Mucosa of rectum (tissue), 2 donors: ENCODE measurements around the gene KPNA3.
"Not testable (repeated sequence)": the region's sequence is repeated elsewhere in the genome, so short reads cannot be mapped to it uniquely, and the experiment has no call there.

Source experiments
- H3K27ac ChIP-seq, 2 donors: one replicate each; pipeline ENCODE4 v1.7.0; 2013; ENCODE audit warnings: inconsistent platforms in 2 of 2, low read depth in 2 of 2, low read length in 2 of 2
- H3K27me3 ChIP-seq, 2 donors: one replicate each; pipeline ENCODE4 v1.7.0; 2013; ENCODE audit warnings: low read length in 2 of 2; ENCODE audit not compliant: control insufficient read depth in 2 of 2, insufficient read depth in 2 of 2
- H3K36me3 ChIP-seq, 2 donors: one replicate each; pipeline ENCODE4 v1.7.0; 2013; ENCODE audit warnings: low read length in 2 of 2; ENCODE audit not compliant: control insufficient read depth in 2 of 2, insufficient read depth in 2 of 2
- H3K4me1 ChIP-seq, 2 donors: one replicate each; pipeline ENCODE4 v1.7.0; 2013; ENCODE audit warnings: low read length in 2 of 2, mild to moderate bottlenecking in 1 of 2; ENCODE audit not compliant: control insufficient read depth in 2 of 2, insufficient read depth in 2 of 2
- H3K4me3 ChIP-seq, 2 donors: one replicate each; pipeline ENCODE4 v1.7.0; 2013; ENCODE audit warnings: low read length in 2 of 2
- H3K9ac ChIP-seq, 2 donors: one replicate each; pipeline ENCODE4 v1.7.0; 2013; ENCODE audit warnings: low read length in 2 of 2, low read depth in 1 of 2, mild to moderate bottlenecking in 1 of 2
- H3K9me3 ChIP-seq, 2 donors: one replicate each; pipeline ENCODE4 v1.7.0; 2013; ENCODE audit warnings: low read length in 2 of 2; ENCODE audit not compliant: control insufficient read depth in 2 of 2
- donor health status: healthy.
- donor health status: Normal muscosa, but diverticular disease.

KPNA3 gene

GRCh38 chr13:49716615-49717014 is 75.9 kb downstream of the KPNA3 start:
- Histone ChIP-seq H3K27me3 (no peaks in the 10 kb centered on the region), H3K36me3 (peaks cover 21 to 29% of the 10 kb centered on the region in 2 donors), H3K4me1 (no peaks in the 10 kb centered on the region), H3K9ac (no peak overlapping the region), H3K4me3 (no peak overlapping the region), H3K27ac (no peak overlapping the region), H3K9me3 (peaks cover 0 to 3% of the 10 kb centered on the region in 2 donors)

GRCh38 chr13:49714757-49715156 is 77.7 kb downstream of the KPNA3 start:
- H3K27ac ChIP-seq, result no peak overlapping the region
- no peaks in the 10 kb centered on the region for H3K27me3 ChIP-seq
- no peak overlapping the region for H3K9ac ChIP-seq
- H3K4me1 ChIP-seq, result no peaks in the 10 kb centered on the region
- no peak overlapping the region for H3K4me3 ChIP-seq
- H3K36me3 ChIP-seq, result peaks cover 21 to 24% of the 10 kb centered on the region in 2 donors
- peaks cover 0 to 3% of the 10 kb centered on the region in 2 donors for H3K9me3 ChIP-seq

- H3K4me1 ChIP-seq, result no peaks in the 10 kb centered on the region
- no peak overlapping the region for H3K4me3 ChIP-seq
- H3K27me3 ChIP-seq, result no peaks in the 10 kb centered on the region
- H3K9me3 ChIP-seq, result peaks cover 0 to 3% of the 10 kb centered on the region in 2 donors
- H3K36me3 ChIP-seq, result peaks cover 14 to 18% of the 10 kb centered on the region in 2 donors
- H3K9ac ChIP-seq, result no peak overlapping the region
- H3K27ac ChIP-seq, result no peak overlapping the region
Observed at GRCh38 chr13:49711218-49711863, 81.1 kb downstream of the KPNA3 start.

GRCh38 chr13:49704264-49704663 is 88.2 kb downstream of the KPNA3 start:
- not testable (repeated sequence) for H3K27me3 ChIP-seq, H3K4me1 ChIP-seq, H3K4me3 ChIP-seq, H3K27ac ChIP-seq, H3K9ac ChIP-seq, H3K9me3 ChIP-seq
- H3K36me3 ChIP-seq, result peaks cover 21 to 28% of the 10 kb centered on the region in 2 donors

- H3K36me3 ChIP-seq, result peaks cover 16 to 23% of the 10 kb centered on the region in 2 donors
- no peak overlapping the region for H3K4me3 ChIP-seq
Observed at GRCh38 chr13:49701491-49701890, 91.0 kb downstream of the KPNA3 start.

GRCh38 chr13:49697468-49697867 is 95.0 kb downstream of the KPNA3 start:
- Histone ChIP-seq H3K4me1 (peaks cover 0 to 2% of the 10 kb centered on the region in 2 donors), H3K36me3 (peaks cover 8 to 9% of the 10 kb centered on the region in 2 donors), H3K27me3 (no peaks in the 10 kb centered on the region)

More at GRCh38 chr13:49701491-49701890, 91.0 kb downstream of the KPNA3 start:
- Histone ChIP-seq H3K9ac (no peak overlapping the region), H3K9me3 (no peaks in the 10 kb centered on the region), H3K4me1 (no peaks in the 10 kb centered on the region), H3K27me3 (no peaks in the 10 kb centered on the region), H3K27ac (no peak overlapping the region)

GRCh38 chr13:49694446-49694845 is 98.0 kb downstream of the KPNA3 start:
- no peaks in the 10 kb centered on the region for H3K36me3 ChIP-seq
- no peak overlapping the region for H3K4me3 ChIP-seq
- peaks cover 7 to 14% of the 10 kb centered on the region in 2 donors for H3K4me1 ChIP-seq
- H3K27ac ChIP-seq, result no peak overlapping the region
- no peaks in the 10 kb centered on the region for H3K27me3 ChIP-seq
- no peak overlapping the region for H3K9ac ChIP-seq
- H3K9me3 ChIP-seq, result no peaks in the 10 kb centered on the region

More at GRCh38 chr13:49697468-49697867, 95.0 kb downstream of the KPNA3 start:
- H3K4me3 ChIP-seq, result no peak overlapping the region
- no peaks in the 10 kb centered on the region for H3K9me3 ChIP-seq
- no peak overlapping the region for H3K27ac ChIP-seq
- no peak overlapping the region for H3K9ac ChIP-seq

GRCh38 chr13:49693877-49694276 is 98.6 kb downstream of the KPNA3 start:
- no peak overlapping the region for H3K27ac ChIP-seq
- H3K36me3 ChIP-seq, result no peaks in the 10 kb centered on the region
- peaks cover 7 to 19% of the 10 kb centered on the region in 2 donors for H3K4me1 ChIP-seq
- H3K9ac ChIP-seq, result no peak overlapping the region
- no peaks in the 10 kb centered on the region for H3K9me3 ChIP-seq
- H3K27me3 ChIP-seq, result no peaks in the 10 kb centered on the region
- H3K4me3 ChIP-seq, result no peak overlapping the region

GRCh38 chr13:49693191-49693733 is 99.2 kb downstream of the KPNA3 start:
- Histone ChIP-seq H3K27me3 (no peaks in the 10 kb centered on the region), H3K36me3 (no peaks in the 10 kb centered on the region), H3K9me3 (no peaks in the 10 kb centered on the region), H3K4me3 (no peak overlapping the region), H3K9ac (no peak overlapping the region), H3K27ac (no peak overlapping the region), H3K4me1 (peaks cover 7 to 19% of the 10 kb centered on the region in 2 donors)

GRCh38 chr13:49690995-49691784 is 101.3 kb downstream of the KPNA3 start, which contains the start of gene EBPL:
Gene EBPL, minus strand, starts transcription at chr13:49691486. Its CDS starts 62 bp downstream, at chr13:49691424.
- Histone ChIP-seq H3K9me3 (no peaks in the 10 kb centered on the region), H3K36me3 (peaks cover 0 to 4% of the 10 kb centered on the region in 2 donors), H3K27ac (peak within 1 kb of the TSS; percentile 75 to 89), H3K4me3 (peak within 1 kb of the TSS; percentile 81 to 90), H3K9ac (peak within 1 kb of the TSS; percentile 74 to 78), H3K27me3 (no peaks in the 10 kb centered on the region), H3K4me1 (peaks cover 7 to 19% of the 10 kb centered on the region in 2 donors)
